Kasumi-1 (cell line): ENCODE data around the gene DGKD.

Experiments used
- DNase-seq, 2 experiments: peaks; one replicate each; lab custom pipeline; 2025; lab: John Stamatoyannopoulos, UW

DGKD gene

GRCh38 chr2:233429175-233429897, 75.0 kb downstream of the DGKD start:
- DNase-seq: no peak

- DNase-seq: no peak
Observed at GRCh38 chr2:233430081-233430480, 75.8 kb downstream of the DGKD start.

- no peak for DNase-seq
Observed at GRCh38 chr2:233430651-233431050, 76.4 kb downstream of the DGKD start.

GRCh38 chr2:233433029-233433428, 78.7 kb downstream of the DGKD start:
- no peak for DNase-seq

GRCh38 chr2:233433794-233434193, 79.5 kb downstream of the DGKD start:
- DNase-seq: no peak

- peak in 1 of 2 experiments; percentile 2 for DNase-seq
Observed at GRCh38 chr2:233434666-233435330, 80.5 kb downstream of the DGKD start.

- no peak for DNase-seq
Observed at GRCh38 chr2:233435436-233436190, 81.3 kb downstream of the DGKD start.

GRCh38 chr2:233436191-233436581, 81.9 kb downstream of the DGKD start:
- DNase-seq: no peak

- no peak for DNase-seq
Observed at GRCh38 chr2:233436691-233437438, 82.6 kb downstream of the DGKD start.

- no peak for DNase-seq
Observed at GRCh38 chr2:233437439-233437955, 83.2 kb downstream of the DGKD start.

- DNase-seq: no peak
Observed at GRCh38 chr2:233438573-233439147, 84.4 kb downstream of the DGKD start.

- no peak for DNase-seq
Observed at GRCh38 chr2:233439191-233439590, 84.9 kb downstream of the DGKD start.

- no peak for DNase-seq
Observed at GRCh38 chr2:233440314-233440713, 86.0 kb downstream of the DGKD start.

GRCh38 chr2:233440714-233441113, 86.4 kb downstream of the DGKD start:
- DNase-seq: no peak

GRCh38 chr2:233441161-233442027, 87.1 kb downstream of the DGKD start:
- DNase-seq: no peak

GRCh38 chr2:233442028-233442310, 87.7 kb downstream of the DGKD start:
- no peak for DNase-seq

GRCh38 chr2:233443511-233444183, 89.4 kb downstream of the DGKD start:
- DNase-seq: peak; percentile 42 to 47

- DNase-seq: no peak
Observed at GRCh38 chr2:233444501-233444900, 90.2 kb downstream of the DGKD start.

- DNase-seq: no peak
Observed at GRCh38 chr2:233445152-233445830, 91.0 kb downstream of the DGKD start.

- no peak for DNase-seq
Observed at GRCh38 chr2:233446121-233446520, 91.8 kb downstream of the DGKD start.
